Rectal smooth muscle tissue (tissue), 1 donor: ENCODE data around the gene B4GALT4.

ENCODE experiments used
- H3K27ac ChIP-seq: one replicate; pipeline ENCODE4 v1.7.0; 2013; ENCODE audit warnings: low read depth, low read length, inconsistent platforms
- H3K27me3 ChIP-seq: one replicate; pipeline ENCODE4 v1.7.0; 2013; ENCODE audit warnings: low read length; ENCODE audit not compliant: control insufficient read depth, insufficient read depth
- H3K36me3 ChIP-seq: one replicate; pipeline ENCODE4 v1.7.0; 2013; ENCODE audit warnings: low read length; ENCODE audit not compliant: control insufficient read depth, insufficient read depth
- H3K4me1 ChIP-seq: one replicate; pipeline ENCODE4 v1.7.0; 2013; ENCODE audit warnings: low read length; ENCODE audit not compliant: control insufficient read depth, insufficient read depth
- H3K4me3 ChIP-seq: one replicate; pipeline ENCODE4 v1.7.0; 2013; ENCODE audit warnings: low read length
- H3K9ac ChIP-seq: one replicate; pipeline ENCODE4 v1.7.0; 2013; ENCODE audit warnings: low read length

Gene B4GALT4

GRCh38 chr3:119230071-119230470 is 10.6 kb downstream of the B4GALT4 start:
- H3K4me1 ChIP-seq: no peaks in the 10 kb centered on the region
- no peak overlapping the region for H3K4me3 ChIP-seq
- H3K9ac ChIP-seq: no peak overlapping the region
- no peak overlapping the region for H3K27ac ChIP-seq
- no peaks in the 10 kb centered on the region for H3K27me3 ChIP-seq
- H3K36me3 ChIP-seq: peaks cover 25% of the 10 kb centered on the region

DNA sequence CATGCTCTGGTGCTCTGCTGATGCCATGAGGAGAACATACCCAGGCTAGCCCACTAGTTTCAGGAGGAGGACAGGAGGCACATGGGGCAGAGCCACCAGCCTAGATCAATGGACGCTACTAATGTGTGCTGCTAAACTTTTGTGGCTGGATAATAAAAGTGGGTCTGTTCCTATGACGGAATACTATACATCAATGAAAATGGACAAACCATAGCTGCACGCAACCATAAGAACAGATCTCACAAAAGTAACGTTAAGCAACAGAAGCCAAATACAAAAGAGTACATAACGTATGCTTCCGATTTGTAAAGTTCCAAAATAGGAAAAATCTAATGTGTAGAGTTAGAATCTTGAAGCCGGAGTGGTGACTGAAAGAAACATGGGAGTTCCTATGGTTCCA is 11.5 kb downstream of the B4GALT4 start:
- H3K27ac ChIP-seq: no peak overlapping the region
- H3K4me3 ChIP-seq: no peak overlapping the region
- no peaks in the 10 kb centered on the region for H3K27me3 ChIP-seq
- H3K9ac ChIP-seq: no peak overlapping the region
- no peaks in the 10 kb centered on the region for H3K4me1 ChIP-seq
- H3K36me3 ChIP-seq: peaks cover 25% of the 10 kb centered on the region

GRCh38 chr3:119228373-119229145 is 12.1 kb downstream of the B4GALT4 start:
- Histone ChIP-seq H3K36me3 (peaks cover 26% of the 10 kb centered on the region), H3K9ac (no peak overlapping the region), H3K27ac (no peak overlapping the region), H3K4me3 (no peak overlapping the region), H3K27me3 (no peaks in the 10 kb centered on the region), H3K4me1 (no peaks in the 10 kb centered on the region)

DNA sequence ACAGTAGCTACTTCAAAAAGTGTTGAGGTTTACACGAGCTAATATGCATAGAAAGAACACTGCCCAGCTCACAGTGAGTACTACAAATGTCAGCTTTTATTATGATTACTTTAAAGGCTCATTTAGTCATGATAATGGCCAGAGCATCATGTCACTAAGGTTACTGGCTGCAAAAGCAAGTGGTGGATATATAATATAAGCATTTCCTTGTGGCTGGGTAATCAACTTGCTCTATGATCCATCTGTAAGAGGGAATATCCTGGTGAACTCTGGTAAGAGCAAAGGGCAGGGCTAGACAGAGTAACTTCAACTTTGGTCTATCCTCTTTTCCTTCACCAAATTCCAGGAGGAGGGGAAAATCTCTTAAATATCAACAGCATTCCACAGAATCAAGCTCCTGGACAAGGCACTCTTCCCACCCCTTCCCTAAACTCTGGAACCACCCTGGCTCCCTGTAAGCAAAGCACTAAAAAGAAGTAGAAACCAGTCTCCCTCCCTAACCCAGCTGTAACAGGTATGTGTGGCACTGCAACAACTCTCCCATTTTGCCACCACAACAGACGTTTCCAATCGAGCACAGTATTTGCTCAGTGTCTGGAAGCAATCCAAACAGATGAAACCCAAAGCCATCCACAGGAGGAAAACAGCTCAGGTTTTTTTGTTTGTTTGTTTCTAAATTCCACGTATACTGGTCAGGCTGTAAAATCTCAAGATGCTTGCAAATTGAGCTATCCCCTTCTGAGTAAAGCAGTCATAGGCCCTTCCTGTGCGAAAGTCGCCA is 13.4 kb downstream of the B4GALT4 start:
- Histone ChIP-seq H3K4me3 (no peak overlapping the region), H3K27ac (no peak overlapping the region), H3K27me3 (no peaks in the 10 kb centered on the region), H3K36me3 (peaks cover 31% of the 10 kb centered on the region), H3K4me1 (no peaks in the 10 kb centered on the region), H3K9ac (no peak overlapping the region)

- Histone ChIP-seq H3K27me3 (no peaks in the 10 kb centered on the region), H3K36me3 (peaks cover 24% of the 10 kb centered on the region), H3K4me3 (no peak overlapping the region), H3K4me1 (no peaks in the 10 kb centered on the region), H3K27ac (no peak overlapping the region), H3K9ac (no peak overlapping the region)
Measured at GRCh38 chr3:119225121-119225520, 15.6 kb downstream of the B4GALT4 start.

GRCh38 chr3:119223511-119223910 is 17.2 kb downstream of the B4GALT4 start:
- Histone ChIP-seq H3K36me3 (peaks cover 15% of the 10 kb centered on the region), H3K4me1 (no peaks in the 10 kb centered on the region), H3K9ac (no peak overlapping the region), H3K27me3 (no peaks in the 10 kb centered on the region), H3K27ac (no peak overlapping the region), H3K4me3 (no peak overlapping the region)

GRCh38 chr3:119222391-119222790 is 18.3 kb downstream of the B4GALT4 start:
- Histone ChIP-seq H3K9ac (no peak overlapping the region), H3K27ac (no peak overlapping the region), H3K4me3 (no peak overlapping the region), H3K27me3 (no peaks in the 10 kb centered on the region), H3K4me1 (no peaks in the 10 kb centered on the region), H3K36me3 (peaks cover 20% of the 10 kb centered on the region)

DNA sequence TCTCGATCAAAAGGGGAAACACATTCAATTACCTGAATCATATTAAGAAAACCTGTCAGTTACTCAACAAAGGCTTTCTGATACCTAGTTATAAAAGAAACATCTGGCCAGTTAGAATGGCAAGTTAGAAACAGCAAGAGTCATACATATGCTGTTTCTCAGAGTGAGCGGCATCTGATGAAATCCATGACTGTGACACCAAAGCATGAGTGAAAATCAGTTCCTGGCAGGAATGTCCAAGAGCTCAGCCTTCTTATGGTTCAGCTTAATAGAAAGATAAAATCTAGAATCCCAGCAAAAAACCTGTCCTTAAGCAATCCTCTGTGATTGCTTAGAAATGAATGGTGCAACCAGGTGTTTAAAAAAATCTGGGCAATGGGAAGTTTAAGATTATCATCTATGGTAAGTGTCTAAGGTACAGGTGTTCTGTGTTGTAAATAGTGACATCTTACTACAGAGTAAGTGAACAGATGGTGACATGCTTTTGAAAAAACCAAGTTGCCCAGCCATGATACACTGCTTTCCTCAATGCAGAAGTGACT is 18.8 kb downstream of the B4GALT4 start:
- Histone ChIP-seq H3K36me3 (peaks cover 20% of the 10 kb centered on the region), H3K27me3 (no peaks in the 10 kb centered on the region), H3K9ac (no peak overlapping the region), H3K4me3 (no peak overlapping the region), H3K4me1 (no peaks in the 10 kb centered on the region), H3K27ac (no peak overlapping the region)

GRCh38 chr3:119220970-119221667 is 19.6 kb downstream of the B4GALT4 start:
- Histone ChIP-seq H3K4me1 (no peaks in the 10 kb centered on the region), H3K27ac (no peak overlapping the region), H3K36me3 (peaks cover 20% of the 10 kb centered on the region), H3K4me3 (no peak overlapping the region), H3K27me3 (no peaks in the 10 kb centered on the region), H3K9ac (no peak overlapping the region)

- Histone ChIP-seq H3K4me3 (no peak overlapping the region), H3K4me1 (no peaks in the 10 kb centered on the region), H3K27me3 (no peaks in the 10 kb centered on the region), H3K36me3 (peaks cover 20% of the 10 kb centered on the region), H3K27ac (no peak overlapping the region), H3K9ac (no peak overlapping the region)
Measured at GRCh38 chr3:119220198-119220597, 20.5 kb downstream of the B4GALT4 start.

- H3K4me3 ChIP-seq: no peak overlapping the region
- H3K27ac ChIP-seq: no peak overlapping the region
- no peaks in the 10 kb centered on the region for H3K27me3 ChIP-seq
- no peak overlapping the region for H3K9ac ChIP-seq
- H3K4me1 ChIP-seq: no peaks in the 10 kb centered on the region
- H3K36me3 ChIP-seq: peaks cover 27% of the 10 kb centered on the region
Measured at GRCh38 chr3:119219069-119219468, 21.6 kb downstream of the B4GALT4 start.

DNA sequence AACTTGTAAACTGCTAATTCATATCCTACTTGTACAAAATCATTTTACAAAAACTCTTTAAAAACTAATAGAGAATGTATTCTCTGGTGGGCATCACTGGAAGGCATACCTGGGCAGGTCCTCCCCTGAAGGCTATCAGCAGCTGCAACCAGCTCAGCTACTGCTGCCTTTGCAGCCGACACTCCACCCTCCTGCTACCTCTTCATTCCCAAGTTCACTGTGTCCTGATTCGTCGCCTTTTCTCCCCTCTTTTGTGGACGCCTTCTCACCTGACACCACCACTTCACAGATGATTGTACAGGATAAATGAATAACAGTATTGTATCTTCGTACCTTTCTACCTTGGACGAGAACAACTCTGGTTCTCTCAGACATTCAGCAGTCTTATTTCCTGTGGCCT is 28.9 kb downstream of the B4GALT4 start:
- H3K36me3 ChIP-seq: peaks cover 23% of the 10 kb centered on the region
- no peak overlapping the region for H3K4me3 ChIP-seq
- no peaks in the 10 kb centered on the region for H3K4me1 ChIP-seq
- no peaks in the 10 kb centered on the region for H3K27me3 ChIP-seq
- no peak overlapping the region for H3K9ac ChIP-seq
- no peak overlapping the region for H3K27ac ChIP-seq
